Measurements from ENCODE around the gene SCYL1. TPM values are rescaled to one million over a fixed set of nuclear protein-coding genes. Genes with fewer than 3 reads are reported as not detected.

The SCYL1 gene
- total RNA-seq, 1 experiment from 2014 or later: 54.7 TPM

- Histone ChIP-seq H3K79me1 (ENCODE audit: insufficient read depth, low read depth, low read length, poor library complexity, severe bottlenecking) (no peaks in the 10 kb centered on the region), H2BK120ac (ENCODE audit: low read depth, low read length, poor library complexity, severe bottlenecking) (peak overlapping the region; percentile 27), H4K5ac (ENCODE audit: insufficient read length, low read depth, low read length) (peak overlapping the region; percentile 37), H2BK15ac (ENCODE audit: low read depth, low read length) (no peak overlapping the region; the same call in 1 of the 2 replicates), H3K79me2 (ENCODE audit: insufficient read depth, low read length) (no peaks in the 10 kb centered on the region), H2BK20ac (ENCODE audit: low read depth, low read length, poor library complexity, severe bottlenecking) (no peak overlapping the region), H3K4me1 (ENCODE audit: insufficient read depth, low read length) (peaks cover 32% of the 10 kb centered on the region), H3K18ac (ENCODE audit: insufficient read length, low read depth, low read length) (peak overlapping the region; percentile 96), H3K14ac (ENCODE audit: insufficient read depth, low read length) (peak overlapping the region; percentile 98), H3T11ph (ENCODE audit: low read length) (peak overlapping the region; percentile 37), H2BK12ac (ENCODE audit: insufficient read length, low read depth, low read length) (peak overlapping the region; percentile 35), H4K8ac (replicated peaks; ENCODE audit: insufficient read length, low read depth, low read length) (peak overlapping the region; percentile 74), H2AK5ac (ENCODE audit: insufficient read length, low read length) (peak overlapping the region; percentile 33), H3K23ac (ENCODE audit: insufficient read length, low read depth, low read length) (no peak overlapping the region), H3K27me3 (ENCODE audit: insufficient read depth, low read length) (no peaks in the 10 kb centered on the region), H3K4ac (ENCODE audit: low read depth, low read length) (peak overlapping the region; percentile 52), H3K9ac (ENCODE audit: extremely low read depth, insufficient read length, low read length) (peak overlapping the region; percentile 55), H4K20me1 (ENCODE audit: control insufficient read depth, insufficient read depth, insufficient read length) (no peaks in the 10 kb centered on the region), H3K56ac (ENCODE audit: insufficient read length, low read depth, low read length) (peak overlapping the region; percentile 28), H2BK5ac (ENCODE audit: insufficient read length, low read length) (peak overlapping the region; percentile 87), H3K9me3 (ENCODE audit: control insufficient read depth, low read depth, low read length) (no peaks in the 10 kb centered on the region), H3K23me2 (ENCODE audit: insufficient read length, low read depth, low read length, poor library complexity, severe bottlenecking) (peaks cover 13% of the 10 kb centered on the region), H2AFZ (ENCODE audit: low read length) (no peak overlapping the region), H4K91ac (ENCODE audit: insufficient read length, low read depth, low read length) (peak overlapping the region; percentile 96), H3K27ac (ENCODE audit: insufficient read length, low read depth, low read length) (peak overlapping the region; percentile 95), H3K4me2 (ENCODE audit: insufficient read depth, insufficient read length, low read length) (peak overlapping the region; percentile 52)
- DNase-seq: peak; percentile 100
- peaks cover 6% of the 10 kb centered on the region for H3K27me3 Mint-ChIP-seq (ENCODE audit: low read depth)
- peak overlapping the region; percentile 57 to 78 for H3K4me3 Mint-ChIP-seq
- no peaks in the 10 kb centered on the region; a peak in 1 of 5 replicates for H3K9me3 Mint-ChIP-seq
- no peaks in the 10 kb centered on the region; a peak in 1 of 7 replicates for H3K36me3 Mint-ChIP-seq (ENCODE audit: insufficient read depth in 1 of 3, low read depth in 3 of 3)
- TF ChIP-seq CTCF (conservative IDR thresholded peaks at IDR 0.05): no peak
- peak overlapping the region; percentile 100 for H3K27ac Mint-ChIP-seq
- peaks cover 75 to 79% of the 10 kb centered on the region in 2 experiments for H3K4me1 Mint-ChIP-seq
- no CpG with 5 or more reads among the region's 17 CpGs for WGBS (ENCODE audit: extremely low coverage, insufficient read length, low lambda C conversion rate)
Observed at GRCh38 chr11:65487467-65488272, 37.2 kb upstream of the SCYL1 start.
